HepG2 (cell line): ENCODE measurements around the gene ZBTB21. TPM values are rescaled to one million over a fixed set of nuclear protein-coding genes. Genes with fewer than 3 reads are reported as not detected.

Experiments used
- AHR ChIP-seq: IDR thresholded peaks from 2 replicates; pipeline ENCODE4 v1.6.1; 2018; ENCODE audit warnings: missing genetic modification reagents, missing compliant biosample characterization
- ATF7-NPFF ChIP-seq: sonication (generic); formaldehyde crosslinking; IDR thresholded peaks from 2 replicates; pipeline ENCODE4 v1.8.1; 2023; ENCODE audit warnings: mild to moderate bottlenecking, low read depth, missing genetic modification reagents, moderate library complexity
- CC2D1A ChIP-seq: sonication (generic); formaldehyde crosslinking; IDR thresholded peaks from 2 replicates; pipeline ENCODE4 v1.8.1; 2023; ENCODE audit warnings: mild to moderate bottlenecking, missing genetic modification reagents
- CEBPG ChIP-seq: IDR thresholded peaks from 2 replicates; pipeline ENCODE4 v1.6.1; 2016
- CENPX ChIP-seq: sonication (generic); formaldehyde crosslinking; IDR thresholded peaks from 2 replicates; pipeline ENCODE4 v1.9.0; 2021; ENCODE audit warnings: mild to moderate bottlenecking, missing genetic modification reagents, moderate library complexity
- FOXM1 ChIP-seq: sonication (generic); formaldehyde crosslinking; IDR thresholded peaks from 2 replicates; pipeline ENCODE4 v1.5.0; 2020; ENCODE audit warnings: missing genetic modification reagents
- GATAD1 ChIP-seq: IDR thresholded peaks from 2 replicates; pipeline ENCODE4 v1.6.1; 2016; ENCODE audit warnings: missing genetic modification reagents, missing compliant biosample characterization
- GPN1 ChIP-seq: sonication (generic); formaldehyde crosslinking; IDR thresholded peaks from 2 replicates; pipeline ENCODE4 v1.5.1; 2020; ENCODE audit warnings: missing genetic modification reagents, borderline replicate concordance
- GRHL1 ChIP-seq: sonication (generic); formaldehyde crosslinking; conservative IDR thresholded peaks from 2 replicates; pipeline ENCODE4 v1.8.0; 2022; ENCODE audit warnings: missing genetic modification reagents
- KLF16 ChIP-seq, 2 experiments: sonication (generic) in 1 of 2; formaldehyde crosslinking in 1 of 2; IDR thresholded peaks; 2 replicates each; pipeline versions ENCODE4 v1.6.1 to v1.8.0; 2016 to 2023; ENCODE audit warnings: missing genetic modification reagents in 2 of 2, missing compliant biosample characterization in 1 of 2
- KLF6 ChIP-seq: IDR thresholded peaks from 2 replicates; pipeline ENCODE4 v1.8.0; 2016; ENCODE audit warnings: missing biosample characterization, missing genetic modification reagents
- MAZ ChIP-seq, 2 experiments: sonication (generic) in 1 of 2; formaldehyde crosslinking in 1 of 2; IDR thresholded peaks; 2 replicates each; pipeline versions ENCODE4 v1.5.0 to v1.6.1; 2012 to 2020; ENCODE audit warnings: low read depth in 2 of 2, mild to moderate bottlenecking in 2 of 2, borderline replicate concordance in 1 of 2, improper control_type of control experiment in 1 of 2, low read length in 1 of 2, missing genetic modification reagents in 1 of 2, moderate library complexity in 1 of 2
- RAD51 ChIP-seq: fragments of 450-650 bp; IDR thresholded peaks from 2 replicates; pipeline ENCODE4 v1.6.1; 2016; ENCODE audit warnings: borderline replicate concordance
- RXRA ChIP-seq: sonication (generic); formaldehyde crosslinking; IDR thresholded peaks from 2 replicates; pipeline ENCODE4 v1.5.1; 2020; ENCODE audit warnings: missing genetic modification reagents
- SAFB2 ChIP-seq: sonication (generic); formaldehyde crosslinking; IDR thresholded peaks from 2 replicates; pipeline ENCODE4 v1.5.1; 2020; ENCODE audit warnings: missing genetic modification reagents, low read depth, mild to moderate bottlenecking, borderline replicate concordance
- SALL1 ChIP-seq: sonication (generic); formaldehyde crosslinking; IDR thresholded peaks from 2 replicates; pipeline ENCODE4 v1.8.0; 2022; ENCODE audit warnings: mild to moderate bottlenecking, missing genetic modification reagents
- ZNF205 ChIP-seq: IDR thresholded peaks from 2 replicates; pipeline ENCODE4 v1.6.1; 2018; ENCODE audit warnings: missing biosample characterization, missing genetic modification reagents
- ZNF343 ChIP-seq: sonication (generic); formaldehyde crosslinking; IDR thresholded peaks from 2 replicates; pipeline ENCODE4 v1.4.0; 2020; ENCODE audit warnings: mild to moderate bottlenecking, missing genetic modification reagents
- ZNF598 ChIP-seq: sonication (generic); formaldehyde crosslinking; IDR thresholded peaks from 2 replicates; pipeline ENCODE4 v1.5.1; 2020; ENCODE audit warnings: mild to moderate bottlenecking, missing genetic modification reagents, borderline replicate concordance
- ZSCAN20 ChIP-seq: sonication (generic); formaldehyde crosslinking; IDR thresholded peaks from 2 replicates; pipeline ENCODE4 v1.4.0; 2020; ENCODE audit warnings: missing genetic modification reagents, mild to moderate bottlenecking, borderline replicate concordance
- polyA plus RNA-seq, 8 experiments: library from polyadenylated mRNA; depleted of rRNA in 3 of 8; stranded (reverse) in 7 of 8; unstranded in 1 of 8; fragments of >200 nt; fragmentation: Illumina TruSeq in 4 of 8; extraction: Trizol in 4 of 8; gene quantifications; 2 replicates each; pipeline versions ENCODE4 v1.2.1 to v1.2.3, GENCODE V29; 2011 to 2016; ENCODE audit warnings: low read depth in 4 of 8, missing spikeins in 1 of 8, mixed read lengths in 1 of 8; ENCODE audit not compliant: insufficient read depth in 1 of 8
- total RNA-seq, 5 experiments: library from RNA; depleted of rRNA; stranded (reverse); fragments of >200 nt; fragmentation: Illumina TruSeq; extraction: Trizol; gene quantifications; 2 replicates each; pipeline ENCODE4 v1.2.3, GENCODE V29; 2016; ENCODE audit warnings: low read depth in 1 of 5
- TF ChIP-seq, protein P1 (sequence below): IDR thresholded peaks from 2 replicates; pipeline ENCODE4 v1.6.1; 2016; ENCODE audit warnings: low read depth, missing genetic modification reagents, missing compliant biosample characterization
- TF ChIP-seq, protein P2 (sequence below), 2 experiments: sonication (generic) in 1 of 2; formaldehyde crosslinking in 1 of 2; IDR thresholded peaks; 2 replicates each; pipeline versions ENCODE4 v1.4.0 to v1.6.1; 2018 to 2020; ENCODE audit warnings: missing genetic modification reagents in 2 of 2, borderline replicate concordance in 1 of 2, low read depth in 1 of 2, mild to moderate bottlenecking in 1 of 2, missing biosample characterization in 1 of 2

The ZBTB21 gene
- total and polyA plus RNA-seq, 2 of the 13 experiments (the other 11 are each of a cell fraction or from before 2014, with no cell fraction given): 4.5 to 6.1 TPM

GRCh38 chr21:42037943-42038342 is 27.8 kb upstream of the ZBTB21 start (continued):
- TF ChIP-seq, protein P1, sequence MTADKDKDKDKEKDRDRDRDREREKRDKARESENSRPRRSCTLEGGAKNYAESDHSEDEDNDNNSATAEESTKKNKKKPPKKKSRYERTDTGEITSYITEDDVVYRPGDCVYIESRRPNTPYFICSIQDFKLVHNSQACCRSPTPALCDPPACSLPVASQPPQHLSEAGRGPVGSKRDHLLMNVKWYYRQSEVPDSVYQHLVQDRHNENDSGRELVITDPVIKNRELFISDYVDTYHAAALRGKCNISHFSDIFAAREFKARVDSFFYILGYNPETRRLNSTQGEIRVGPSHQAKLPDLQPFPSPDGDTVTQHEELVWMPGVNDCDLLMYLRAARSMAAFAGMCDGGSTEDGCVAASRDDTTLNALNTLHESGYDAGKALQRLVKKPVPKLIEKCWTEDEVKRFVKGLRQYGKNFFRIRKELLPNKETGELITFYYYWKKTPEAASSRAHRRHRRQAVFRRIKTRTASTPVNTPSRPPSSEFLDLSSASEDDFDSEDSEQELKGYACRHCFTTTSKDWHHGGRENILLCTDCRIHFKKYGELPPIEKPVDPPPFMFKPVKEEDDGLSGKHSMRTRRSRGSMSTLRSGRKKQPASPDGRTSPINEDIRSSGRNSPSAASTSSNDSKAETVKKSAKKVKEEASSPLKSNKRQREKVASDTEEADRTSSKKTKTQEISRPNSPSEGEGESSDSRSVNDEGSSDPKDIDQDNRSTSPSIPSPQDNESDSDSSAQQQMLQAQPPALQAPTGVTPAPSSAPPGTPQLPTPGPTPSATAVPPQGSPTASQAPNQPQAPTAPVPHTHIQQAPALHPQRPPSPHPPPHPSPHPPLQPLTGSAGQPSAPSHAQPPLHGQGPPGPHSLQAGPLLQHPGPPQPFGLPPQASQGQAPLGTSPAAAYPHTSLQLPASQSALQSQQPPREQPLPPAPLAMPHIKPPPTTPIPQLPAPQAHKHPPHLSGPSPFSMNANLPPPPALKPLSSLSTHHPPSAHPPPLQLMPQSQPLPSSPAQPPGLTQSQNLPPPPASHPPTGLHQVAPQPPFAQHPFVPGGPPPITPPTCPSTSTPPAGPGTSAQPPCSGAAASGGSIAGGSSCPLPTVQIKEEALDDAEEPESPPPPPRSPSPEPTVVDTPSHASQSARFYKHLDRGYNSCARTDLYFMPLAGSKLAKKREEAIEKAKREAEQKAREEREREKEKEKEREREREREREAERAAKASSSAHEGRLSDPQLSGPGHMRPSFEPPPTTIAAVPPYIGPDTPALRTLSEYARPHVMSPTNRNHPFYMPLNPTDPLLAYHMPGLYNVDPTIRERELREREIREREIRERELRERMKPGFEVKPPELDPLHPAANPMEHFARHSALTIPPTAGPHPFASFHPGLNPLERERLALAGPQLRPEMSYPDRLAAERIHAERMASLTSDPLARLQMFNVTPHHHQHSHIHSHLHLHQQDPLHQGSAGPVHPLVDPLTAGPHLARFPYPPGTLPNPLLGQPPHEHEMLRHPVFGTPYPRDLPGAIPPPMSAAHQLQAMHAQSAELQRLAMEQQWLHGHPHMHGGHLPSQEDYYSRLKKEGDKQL (CRISPR knock-in tag): 0 out of 2 replicates have a peak, but pooled peaks have one; percentile 41
- TF ChIP-seq ZNF343 (0 out of 2 replicates have a peak, but pooled peaks have one; percentile 51), CEBPG (CRISPR knock-in tag) (peak; percentile 93), ZSCAN20 (CRISPR knock-in tag) (no peak), CENPX (CRISPR knock-in tag) (no peak), MAZ (IDR thresholded peaks at IDR 0.05; ENCODE audit: borderline replicate concordance, low read depth, low read length) (no peak), MAZ (CRISPR knock-in tag; IDR thresholded peaks at IDR 0.05; ENCODE audit: low read depth) (0 out of 2 replicates have a peak, but pooled peaks have one; percentile 15), AHR (CRISPR knock-in tag) (no peak), GPN1 (CRISPR knock-in tag) (no peak), SAFB2 (CRISPR knock-in tag) (no peak), KLF6 (CRISPR knock-in tag) (no peak), ZNF598 (CRISPR knock-in tag) (no peak), GATAD1 (CRISPR knock-in tag) (no peak), RXRA (CRISPR knock-in tag) (peak; percentile 38; the same call in 1 of the 2 replicates), FOXM1 (CRISPR knock-in tag) (no peak), SALL1 (CRISPR knock-in tag) (peak; percentile 68), ATF7-NPFF (CRISPR knock-in tag) (no peak), KLF16 (CRISPR knock-in tag; IDR thresholded peaks at IDR 0.05) (peak in 1 of 2 experiments; percentile 46; a peak in 1 of 4 replicates), CC2D1A (CRISPR knock-in tag) (no peak), RAD51 (no peak), GRHL1 (no peak), ZNF205 (0 out of 2 replicates have a peak, but pooled peaks have one; percentile 58)
- TF ChIP-seq, protein P2, sequence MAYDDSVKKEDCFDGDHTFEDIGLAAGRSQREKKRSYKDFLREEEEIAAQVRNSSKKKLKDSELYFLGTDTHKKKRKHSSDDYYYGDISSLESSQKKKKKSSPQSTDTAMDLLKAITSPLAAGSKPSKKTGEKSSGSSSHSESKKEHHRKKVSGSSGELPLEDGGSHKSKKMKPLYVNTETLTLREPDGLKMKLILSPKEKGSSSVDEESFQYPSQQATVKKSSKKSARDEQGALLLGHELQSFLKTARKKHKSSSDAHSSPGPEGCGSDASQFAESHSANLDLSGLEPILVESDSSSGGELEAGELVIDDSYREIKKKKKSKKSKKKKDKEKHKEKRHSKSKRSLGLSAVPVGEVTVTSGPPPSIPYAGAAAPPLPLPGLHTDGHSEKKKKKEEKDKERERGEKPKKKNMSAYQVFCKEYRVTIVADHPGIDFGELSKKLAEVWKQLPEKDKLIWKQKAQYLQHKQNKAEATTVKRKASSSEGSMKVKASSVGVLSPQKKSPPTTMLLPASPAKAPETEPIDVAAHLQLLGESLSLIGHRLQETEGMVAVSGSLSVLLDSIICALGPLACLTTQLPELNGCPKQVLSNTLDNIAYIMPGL (CRISPR knock-in tag; IDR thresholded peaks at IDR 0.05; ENCODE audit: borderline replicate concordance in 1 of 2, low read depth in 1 of 2): peak in 1 of 2 experiments; percentile 30; a peak in 1 of 4 replicates
